ENCODE measurements around the gene MUC5AC.

GRCh38 chr11:1127664-1128162, 30.0 kb upstream of the MUC5AC start:
- TF ChIP-seq EZH2phosphoT487 (IDR thresholded peaks at IDR 0.05; ENCODE audit: insufficient read depth, low read depth) (no peak), EZH2 (IDR thresholded peaks at IDR 0.05; ENCODE audit: insufficient read depth, poor library complexity, severe bottlenecking) (no peak)

Data from GM23248 (cell line).